ENCODE measurements around the gene PHF21A.

PHF21A gene

GRCh38 chr11:46072172-46072964 is 48.9 kb downstream of the PHF21A start:
- no peak for DNase-seq

DNA sequence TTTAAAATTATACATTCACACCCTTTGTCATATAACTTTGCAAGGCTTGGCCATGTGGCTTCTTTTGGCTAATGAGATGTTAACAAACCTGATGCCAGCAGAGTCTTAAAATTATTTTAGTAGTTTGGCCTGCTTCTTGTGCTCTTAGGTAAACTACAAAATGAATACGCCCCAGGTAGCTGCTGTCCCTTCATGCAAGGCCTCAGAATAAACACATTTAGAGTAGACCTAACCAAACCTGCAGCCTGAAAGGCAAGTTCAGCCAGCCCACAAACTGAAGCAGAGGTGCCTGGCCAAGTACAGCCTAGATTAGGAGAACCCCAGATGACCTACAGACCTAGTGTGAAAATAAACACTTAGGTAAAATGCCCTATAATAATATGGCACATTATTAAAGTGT is 50.2 kb downstream of the PHF21A start:
- DNase-seq = no peak

- DNase-seq = no peak
Measured at GRCh38 chr11:46069595-46069994, 51.7 kb downstream of the PHF21A start.

DNA sequence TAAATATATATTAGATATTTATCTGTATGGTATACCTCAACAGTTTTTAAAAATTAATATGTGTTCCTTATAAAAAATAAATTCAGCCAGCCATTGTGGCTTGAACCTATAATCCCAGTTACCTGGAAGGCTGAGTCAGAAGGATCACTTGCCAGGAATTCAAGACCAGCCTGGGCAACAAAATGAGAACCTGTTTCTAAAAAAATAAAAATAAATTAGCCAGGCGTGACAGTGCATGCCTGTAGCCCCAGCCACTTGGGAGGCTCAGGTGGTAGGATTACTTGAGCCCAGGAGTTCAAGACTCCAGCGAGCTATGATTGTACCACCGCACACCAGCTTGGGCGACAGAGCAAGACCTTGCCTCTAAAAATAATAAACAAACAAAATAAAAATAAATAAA is 54.9 kb downstream of the PHF21A start:
- DNase-seq = no peak

GRCh38 chr11:46065681-46066080 is 55.6 kb downstream of the PHF21A start:
- DNase-seq = no peak

- no peak for DNase-seq
Measured at GRCh38 chr11:46064221-46064620, 57.0 kb downstream of the PHF21A start.

DNA sequence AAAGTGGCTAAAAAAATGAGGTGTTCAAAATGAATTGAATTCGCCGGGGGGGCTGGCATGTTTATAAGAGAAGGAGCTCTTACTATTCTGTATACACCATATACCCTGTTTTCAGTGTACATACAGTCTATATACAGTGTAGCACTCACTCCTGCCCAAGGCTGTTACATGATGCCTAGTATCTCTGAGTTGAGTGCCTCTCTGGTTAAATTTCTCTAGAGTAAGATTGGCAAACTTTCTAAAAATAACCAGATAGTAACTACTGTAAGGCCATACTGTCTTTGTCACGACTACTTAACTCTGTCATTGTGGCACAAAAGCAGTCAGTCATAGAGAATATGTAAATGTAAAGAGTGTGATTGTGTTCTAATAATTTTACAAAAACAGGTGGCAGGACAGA is 58.1 kb downstream of the PHF21A start:
- no peak for DNase-seq

DNA sequence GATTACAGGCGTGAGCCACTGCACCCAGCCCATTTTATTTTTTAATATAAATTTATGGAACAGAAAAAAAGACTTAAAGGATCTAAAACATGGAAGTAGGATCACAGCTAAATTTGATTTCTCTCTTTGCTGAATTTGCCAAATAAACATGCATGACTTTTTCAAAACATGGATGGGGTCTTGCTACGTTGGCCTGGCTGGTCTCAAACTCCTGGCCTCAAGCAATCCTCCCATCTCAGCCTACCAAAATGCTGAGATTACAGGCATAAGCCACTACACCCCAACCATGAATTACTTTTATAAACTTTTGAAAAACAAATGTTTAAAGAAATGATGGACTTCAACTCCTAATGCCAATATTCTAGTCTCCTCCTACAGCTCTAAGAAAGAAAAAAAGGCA is 61.2 kb downstream of the PHF21A start:
- no peak for DNase-seq

DNA sequence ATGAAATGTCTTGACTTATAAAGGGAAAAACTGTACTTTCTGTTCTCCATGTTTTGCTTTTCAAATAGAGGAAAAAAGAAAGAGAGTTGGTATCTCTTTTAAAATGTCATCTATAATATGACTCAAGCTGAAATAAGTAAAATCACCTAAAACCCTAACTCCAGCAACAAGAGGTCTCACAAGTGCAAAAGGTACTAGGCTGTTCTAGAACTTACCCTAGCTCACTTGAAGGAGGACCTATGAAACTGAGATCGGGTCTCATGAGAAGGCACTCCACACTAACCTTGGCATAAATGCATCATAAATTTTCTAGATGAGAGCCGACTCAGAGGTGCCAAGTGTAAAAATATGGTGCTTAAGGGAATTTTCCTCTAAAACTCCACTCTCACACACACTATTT is 63.8 kb downstream of the PHF21A start:
- no peak for DNase-seq

DNA sequence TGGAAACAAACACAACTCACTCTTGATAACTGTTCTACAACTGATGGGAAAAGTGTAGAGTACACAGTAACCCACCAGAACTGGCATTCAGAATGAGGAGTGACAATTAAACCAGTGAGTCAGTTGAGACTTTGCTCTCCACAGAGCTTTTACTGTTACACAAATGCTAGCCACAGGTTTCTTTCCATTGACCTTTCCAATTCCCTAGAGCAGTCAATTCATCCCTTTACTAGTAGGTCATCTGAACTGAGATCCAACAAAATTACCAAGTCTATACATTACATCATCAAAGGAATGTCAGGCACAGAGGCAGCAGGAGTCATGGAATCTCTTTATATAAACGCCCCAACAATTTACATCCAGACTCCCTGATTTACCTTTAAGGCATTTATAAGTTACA is 65.9 kb downstream of the PHF21A start:
- DNase-seq = no peak

- DNase-seq = no peak
Measured at GRCh38 chr11:46051102-46051501, 70.2 kb downstream of the PHF21A start.

- DNase-seq = no peak
Measured at GRCh38 chr11:46050662-46051061, 70.6 kb downstream of the PHF21A start.

DNA sequence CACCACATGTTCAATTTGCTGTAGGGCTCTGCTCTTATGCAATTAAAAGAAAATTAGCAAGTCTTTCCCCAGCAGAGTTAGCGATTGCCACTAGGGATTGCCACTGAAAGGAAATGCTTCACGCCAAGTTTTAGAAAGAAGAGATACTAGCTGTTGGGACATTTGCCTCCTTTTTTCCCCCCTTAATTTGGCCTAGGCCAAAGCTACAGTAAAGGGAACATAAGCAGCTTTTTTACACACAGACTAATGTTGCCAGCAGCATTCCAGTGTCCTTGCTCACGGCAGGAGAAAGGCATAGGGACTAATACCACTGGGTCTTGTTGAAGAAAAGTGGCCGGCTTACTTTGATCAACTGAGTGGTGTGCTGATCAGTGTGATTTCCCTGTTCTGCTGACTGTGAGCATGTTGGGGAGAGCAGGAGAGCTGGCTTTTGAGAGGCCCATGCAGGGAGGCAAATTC is 71.2 kb downstream of the PHF21A start:
- DNase-seq = no peak

GRCh38 chr11:46049325-46049897 is 71.8 kb downstream of the PHF21A start:
- DNase-seq = peak; percentile 11

GRCh38 chr11:46048198-46048597 is 73.1 kb downstream of the PHF21A start:
- no peak for DNase-seq

GRCh38 chr11:46047520-46047919 is 73.7 kb downstream of the PHF21A start:
- no peak for DNase-seq

DNA sequence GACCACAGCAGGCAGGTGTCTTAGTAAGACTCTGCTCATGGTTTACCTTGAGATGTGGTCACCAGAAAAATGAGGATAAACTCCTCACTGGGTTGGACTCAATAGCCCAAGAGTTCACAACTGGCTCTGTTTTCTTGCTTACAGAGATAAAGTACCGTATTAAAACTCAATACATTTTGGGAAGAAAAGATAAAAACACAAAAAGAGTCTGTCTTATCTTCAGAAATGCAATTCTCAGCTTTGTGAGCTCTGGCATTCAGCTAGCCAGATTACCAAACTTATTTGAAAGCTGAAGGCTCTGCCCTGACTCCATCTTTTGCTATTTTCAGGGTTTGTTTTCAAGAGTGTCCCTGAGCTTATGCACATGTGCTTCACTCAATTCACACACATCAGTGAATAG is 75.4 kb downstream of the PHF21A start:
- peak; percentile 60 for DNase-seq

- DNase-seq = no peak
Measured at GRCh38 chr11:46044601-46045000, 76.7 kb downstream of the PHF21A start.

GRCh38 chr11:46039990-46040389 is 81.3 kb downstream of the PHF21A start:
- no peak for DNase-seq

- no peak for DNase-seq
Measured at GRCh38 chr11:46038529-46038928, 82.7 kb downstream of the PHF21A start.

DNA sequence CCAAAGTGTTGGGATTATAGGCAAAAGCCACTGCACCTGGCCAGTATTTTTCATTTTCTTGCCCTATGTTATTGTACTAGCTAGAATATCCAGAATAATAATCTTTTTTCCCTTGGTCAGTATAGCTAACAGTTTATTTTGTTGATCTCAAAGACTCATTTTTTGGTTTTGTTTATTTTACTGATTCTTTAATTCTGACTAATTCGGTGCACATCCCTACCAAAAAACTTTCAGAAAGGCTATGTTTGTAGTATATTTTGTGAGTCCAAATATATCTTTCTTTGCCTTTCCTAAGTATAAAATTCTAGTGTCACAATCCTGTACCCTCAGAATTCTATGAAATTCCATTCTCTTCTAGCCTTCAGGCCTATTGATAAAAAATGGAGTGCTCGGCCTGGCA is 84.3 kb downstream of the PHF21A start:
- DNase-seq = no peak

DNA sequence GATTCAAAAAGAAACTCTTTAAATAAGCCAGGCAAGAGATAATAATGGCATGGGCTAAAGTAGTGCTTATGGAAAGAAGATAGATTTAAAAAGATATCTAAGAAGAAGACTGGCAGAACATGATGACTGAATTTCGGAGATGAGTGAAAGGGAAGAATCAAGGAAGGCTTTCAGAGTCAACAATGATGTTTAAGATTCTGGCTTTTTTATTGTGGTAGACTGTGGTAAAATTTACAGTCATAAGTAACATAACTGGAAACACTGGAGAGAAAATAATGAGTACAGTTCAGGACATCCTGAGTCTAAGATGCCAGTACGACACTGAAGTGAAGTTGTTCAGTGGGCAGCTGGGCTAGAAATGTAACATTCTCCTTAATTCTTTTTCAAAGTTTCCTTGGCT is 85.2 kb downstream of the PHF21A start:
- no peak for DNase-seq

DNA sequence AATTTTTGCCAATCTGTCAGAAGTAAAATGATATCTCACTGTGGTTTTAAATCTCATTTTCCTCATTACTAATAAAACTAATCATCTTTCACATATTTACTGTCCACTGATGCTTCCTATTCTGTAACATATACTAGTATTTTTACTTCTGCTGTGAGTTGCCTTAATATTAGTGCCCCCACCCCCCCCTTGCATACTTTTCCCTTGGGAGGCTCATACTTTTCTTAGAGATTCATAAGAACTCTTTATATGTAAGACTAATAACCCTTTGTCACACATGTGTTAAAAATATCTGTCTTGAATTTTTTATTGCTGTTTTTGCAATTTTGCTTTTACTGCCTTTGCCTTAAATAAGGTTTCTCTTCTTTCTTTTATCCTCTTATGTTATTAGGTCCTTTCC is 87.2 kb downstream of the PHF21A start:
- no peak for DNase-seq

GRCh38 chr11:46026606-46027293 is 94.5 kb downstream of the PHF21A start:
- DNase-seq = no peak

All from hematopoietic multipotent progenitor cell treated with erythropoietin and hydrocortisone succinate and interleukin-3 and kit ligand, for 6 days (in vitro differentiated cells).